ENCODE results near the gene IGF1. TPM values are rescaled to one million over a fixed set of nuclear protein-coding genes. Genes with fewer than 3 reads are reported as not detected.

The IGF1 gene
- total and polyA plus RNA-seq, 8 donors: 0.89 to 14.5 (median 10.2) TPM

- intact Hi-C loops (cut with DNase I; ENCODE audit: low total_unique reads): no loop called here
- Histone ChIP-seq H3K4me3 (no peak overlapping the region), H3K4me1 (no peaks in the 10 kb centered on the region), H3K27ac (no peak overlapping the region), H3K27me3 (no peaks in the 10 kb centered on the region), H3K9me3 (no peaks in the 10 kb centered on the region), H3K36me3 (no peaks in the 10 kb centered on the region)
- TF ChIP-seq POLR2AphosphoS5 (IDR thresholded peaks at IDR 0.05) (no peak), EP300 (IDR thresholded peaks at IDR 0.05) (no peak), CTCF (IDR thresholded peaks at IDR 0.05) (no peak), POLR2A (IDR thresholded peaks at IDR 0.05) (no peak)
- DNase-seq: no peak
- WGBS, 5 donors: 71 to 89% (median 88%) methylated on average over 7 of the region's 7 CpGs
Observed at GRCh38 chr12:102444707-102445106, 35.7 kb downstream of the IGF1 start.

- 85 to 92% (median 89%) methylated on average over 3 of the region's 3 CpGs for WGBS, 5 donors
- DNase-seq: no peak
- Histone ChIP-seq H3K4me3 (no peak overlapping the region), H3K9me3 (no peaks in the 10 kb centered on the region), H3K4me1 (no peaks in the 10 kb centered on the region), H3K27ac (no peak overlapping the region), H3K27me3 (no peaks in the 10 kb centered on the region), H3K36me3 (no peaks in the 10 kb centered on the region)
- intact Hi-C loops (cut with DNase I; ENCODE audit: low total_unique reads): no loop called here
- TF ChIP-seq CTCF (IDR thresholded peaks at IDR 0.05): no peak
- TF ChIP-seq EP300 (IDR thresholded peaks at IDR 0.05): no peak
- TF ChIP-seq POLR2AphosphoS5 (IDR thresholded peaks at IDR 0.05): no peak
- no peak for TF ChIP-seq POLR2A (IDR thresholded peaks at IDR 0.05)
Observed at GRCh38 chr12:102444093-102444492, 36.3 kb downstream of the IGF1 start.

- TF ChIP-seq CTCF (IDR thresholded peaks at IDR 0.05): no peak
- no peak for TF ChIP-seq POLR2AphosphoS5 (IDR thresholded peaks at IDR 0.05)
- no peak for TF ChIP-seq EP300 (IDR thresholded peaks at IDR 0.05)
- no peak for TF ChIP-seq POLR2A (IDR thresholded peaks at IDR 0.05)
- Histone ChIP-seq H3K27me3 (no peaks in the 10 kb centered on the region), H3K4me3 (no peak overlapping the region), H3K4me1 (no peaks in the 10 kb centered on the region), H3K9me3 (no peaks in the 10 kb centered on the region), H3K27ac (no peak overlapping the region), H3K36me3 (no peaks in the 10 kb centered on the region)
- DNase-seq: no peak
- intact Hi-C loops (cut with DNase I; ENCODE audit: low total_unique reads): no loop called here
- 73 to 91% (median 86%) methylated on average over 1 of the region's 1 CpG for WGBS, 5 donors
Observed at GRCh38 chr12:102441077-102441596, 39.2 kb downstream of the IGF1 start.

- H3K27ac ChIP-seq: no peak overlapping the region
- intact Hi-C loops (cut with DNase I; ENCODE audit: low total_unique reads): no loop called here
- 71 to 83% (median 78%) methylated on average over 11 of the region's 11 CpGs for WGBS, 5 donors
Observed at GRCh38 chr12:102439426-102440405, 40.6 kb downstream of the IGF1 start.

More at GRCh38 chr12:102439426-102440405, 40.6 kb downstream of the IGF1 start:
- DNase-seq: peak in 1 of 2 donors; percentile 67
- H3K4me1 ChIP-seq: no peaks in the 10 kb centered on the region
- H3K36me3 ChIP-seq: no peaks in the 10 kb centered on the region
- H3K27me3 ChIP-seq: no peaks in the 10 kb centered on the region
- TF ChIP-seq CTCF (IDR thresholded peaks at IDR 0.05): no peak
- no peak for TF ChIP-seq EP300 (IDR thresholded peaks at IDR 0.05)
- no peak for TF ChIP-seq POLR2AphosphoS5 (IDR thresholded peaks at IDR 0.05)
- no peak for TF ChIP-seq POLR2A (IDR thresholded peaks at IDR 0.05)
- H3K9me3 ChIP-seq: no peaks in the 10 kb centered on the region
- no peak overlapping the region for H3K4me3 ChIP-seq
